DMS 273 (cell line): ENCODE measurements around the gene SERGEF.

Source experiments
- DNase-seq: peaks from one replicate; lab custom pipeline; 2025; ENCODE audit not compliant: unreplicated experiment; lab: John Stamatoyannopoulos, UW

Gene SERGEF

DNA sequence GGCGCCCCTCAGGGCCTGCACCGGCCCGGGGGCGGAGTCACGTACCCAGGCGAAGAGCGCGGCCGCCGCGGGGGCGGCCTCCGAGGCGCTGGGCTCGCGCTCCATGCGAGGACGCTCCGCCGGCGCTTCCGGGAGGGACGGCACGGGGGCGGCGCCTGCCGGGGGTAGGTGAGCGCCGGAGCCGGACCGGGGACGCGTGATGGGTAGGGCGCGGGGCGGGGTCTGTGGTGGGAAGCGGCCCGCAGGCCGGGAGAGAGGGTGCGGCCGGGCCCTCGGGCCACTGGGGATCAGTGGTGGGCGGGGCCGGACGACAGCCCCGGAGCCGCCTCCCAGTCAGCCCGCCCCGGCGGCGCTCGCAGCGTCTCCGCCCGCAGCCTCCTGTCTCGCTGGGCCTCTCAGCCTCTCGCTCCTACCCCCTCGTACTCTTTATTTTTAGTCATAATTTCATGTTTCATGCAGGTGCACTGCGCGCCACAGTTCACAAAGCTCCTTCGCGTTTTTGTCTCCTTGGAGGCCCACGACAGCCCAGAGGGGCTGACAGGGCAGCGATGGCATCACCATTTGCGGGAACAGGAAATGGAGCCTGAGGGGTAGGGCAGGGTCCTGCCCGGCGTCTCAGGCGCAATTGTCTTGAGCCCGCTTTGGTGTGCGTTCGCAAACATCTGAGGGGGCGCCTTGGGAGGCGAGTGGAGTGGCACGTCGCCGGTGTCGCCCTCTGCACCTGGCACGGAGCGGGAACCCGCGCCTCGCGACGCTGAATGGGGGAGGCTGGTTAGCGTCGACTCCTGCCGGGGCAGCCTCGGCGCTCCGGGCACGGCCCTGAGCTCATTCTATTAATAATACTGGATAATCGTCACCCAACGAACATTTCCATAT is at the start of gene SERGEF:
Gene SERGEF (minus strand): TSS at position 142 of the 876 bp plus-strand sequence. CDS start 37 bp downstream, at position 105.
- peak; percentile 95 for DNase-seq

DNA sequence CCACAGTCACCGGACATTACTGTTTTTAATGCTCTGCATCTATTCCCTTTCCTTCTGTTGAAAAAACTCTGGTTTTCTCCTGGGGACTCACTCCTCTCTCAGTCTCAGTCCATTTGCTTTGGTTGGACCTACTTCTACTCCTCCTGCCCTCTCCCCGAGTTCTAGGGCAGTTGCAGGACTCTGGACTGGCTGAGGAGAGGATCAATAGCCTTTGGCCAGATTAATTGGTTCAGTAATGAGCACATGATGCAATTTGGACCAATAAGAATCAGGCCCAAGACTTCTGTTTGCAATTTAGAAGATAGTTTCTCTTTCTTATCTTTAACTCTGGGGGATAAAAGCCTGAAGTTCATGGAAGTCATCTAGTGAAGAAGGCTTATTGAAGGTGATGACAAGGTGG is 48.5 kb upstream of the SERGEF start:
- no peak for DNase-seq

DNA sequence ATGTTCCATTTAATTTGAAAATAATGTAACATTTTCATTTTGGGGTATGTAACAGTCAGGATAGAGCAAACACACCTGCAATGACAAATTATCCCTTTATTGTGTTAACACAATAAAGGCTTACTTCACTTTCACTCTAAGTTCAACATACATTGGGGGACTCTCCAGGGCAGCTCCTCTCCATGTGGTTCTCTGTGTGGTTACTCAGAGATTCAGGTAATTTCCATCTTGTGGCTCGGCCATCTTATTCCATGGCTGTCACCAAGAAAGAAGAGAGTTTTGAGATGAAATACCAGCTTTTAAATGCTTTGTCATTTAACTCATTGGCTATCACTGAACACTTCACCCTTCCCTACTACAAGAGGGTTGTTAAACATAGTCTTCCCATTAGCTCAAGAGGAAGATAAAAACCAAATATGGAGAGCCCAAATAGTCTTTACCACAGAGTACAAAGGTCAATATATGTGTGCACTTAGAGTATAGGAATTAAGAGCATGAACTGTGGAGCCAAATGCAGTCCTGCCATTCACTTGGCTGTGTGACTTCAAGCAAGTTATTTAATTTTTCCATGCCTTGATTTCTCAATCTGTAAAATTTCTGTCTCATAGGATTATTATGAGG is 43.8 kb upstream of the SERGEF start:
- DNase-seq, result no peak

DNA sequence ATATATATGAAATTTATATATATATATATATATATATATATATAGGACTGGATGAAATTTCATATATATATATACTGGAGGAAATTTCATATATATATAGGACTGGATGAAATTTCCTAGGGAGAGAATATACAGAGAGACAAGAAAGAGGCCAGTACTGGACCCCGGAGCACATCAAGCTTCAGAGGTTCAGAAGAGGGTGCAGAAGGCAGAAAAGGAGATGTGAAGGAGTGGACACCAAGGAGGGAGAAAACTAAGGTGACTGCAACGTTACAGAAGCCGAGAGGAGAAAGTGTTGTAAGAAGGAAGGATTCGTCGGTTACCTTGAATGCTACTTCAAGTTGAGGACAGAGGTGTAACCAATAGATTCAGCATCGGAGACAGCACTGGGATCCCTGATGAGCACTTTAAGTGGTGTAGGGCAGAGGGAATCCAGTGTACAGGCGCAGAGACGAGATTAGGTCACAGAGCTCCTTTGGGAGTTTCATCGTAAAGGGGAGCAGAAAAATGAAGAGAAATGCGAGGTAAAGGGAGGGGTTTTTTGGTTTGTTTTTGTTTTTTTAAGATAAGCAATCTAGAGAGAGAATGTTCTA is 41.8 kb upstream of the SERGEF start:
- no peak for DNase-seq

DNA sequence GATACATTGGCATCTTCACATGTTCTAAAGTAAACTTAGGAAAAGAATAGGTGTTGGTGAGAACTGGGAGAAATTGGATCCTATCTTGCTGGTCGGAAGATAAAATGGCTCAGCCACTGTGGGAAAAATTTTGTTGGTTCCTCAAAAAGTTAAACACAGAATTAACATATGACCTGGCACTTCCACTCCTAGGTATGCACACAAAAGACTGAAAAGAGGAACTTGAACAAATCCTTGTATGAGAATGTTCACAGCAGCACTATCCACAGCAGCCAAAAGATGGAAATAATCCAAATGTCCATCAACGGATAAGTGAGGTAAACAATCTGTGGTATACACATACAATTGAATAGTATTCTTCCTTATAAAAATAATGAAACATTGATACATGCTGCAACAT is 38.0 kb upstream of the SERGEF start:
- DNase-seq, result no peak

DNA sequence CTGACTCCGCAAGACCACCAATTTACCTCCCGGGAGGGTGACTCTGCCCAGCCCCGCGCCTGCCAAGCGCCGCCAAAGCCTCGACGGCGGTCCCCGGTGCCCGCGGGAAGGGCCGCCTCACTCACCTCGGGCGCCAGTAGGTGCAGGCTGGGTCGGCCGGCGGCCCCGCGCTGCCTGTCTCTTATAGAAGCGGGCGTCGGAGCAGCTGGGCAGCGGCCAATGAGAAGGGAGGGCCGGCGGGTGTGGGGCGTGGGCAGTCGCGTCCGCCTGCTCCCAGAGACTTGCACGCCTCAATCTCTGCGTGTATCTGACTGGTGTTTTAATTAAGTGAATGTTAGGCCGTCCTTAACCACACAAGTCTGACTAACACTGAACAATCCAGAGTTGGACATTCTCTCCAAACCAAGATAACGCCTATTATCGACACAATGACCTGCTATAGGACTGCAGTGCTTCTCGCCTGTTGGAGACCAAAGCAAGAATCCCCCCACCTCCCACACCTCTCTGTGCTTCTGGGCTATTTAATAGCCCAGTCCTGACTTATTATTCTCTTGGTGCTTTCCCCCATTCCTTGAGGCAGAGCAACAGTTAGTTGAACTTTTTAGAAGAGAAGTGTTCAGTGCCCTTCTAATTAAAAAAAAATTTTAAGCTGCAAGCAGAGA is 33.4 kb upstream of the SERGEF start, which contains the start of gene TPH1:
Gene TPH1 (minus strand): TSS at position 154 of the 662 bp plus-strand sequence. CDS start 5,507 bp downstream, outside the sequence.
- peak; percentile 57 for DNase-seq

DNA sequence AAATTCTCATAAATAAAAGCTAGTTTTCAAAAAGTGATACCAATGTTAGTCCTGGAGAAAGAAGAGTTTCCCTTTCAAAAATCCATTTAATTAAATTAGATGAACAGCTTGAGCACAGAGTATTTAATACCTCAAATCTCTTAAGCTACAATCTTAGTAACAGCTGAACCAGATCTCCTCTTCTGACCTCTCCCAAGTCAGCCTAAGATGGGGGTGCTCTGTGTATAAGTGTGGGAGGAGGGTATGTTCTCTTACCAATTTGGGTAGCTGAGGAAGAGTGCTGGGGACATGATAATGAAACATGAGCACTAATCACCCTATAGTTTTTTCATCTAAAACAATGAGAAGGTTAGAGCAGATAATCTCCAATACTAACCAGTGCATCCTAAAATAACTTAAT is 23.6 kb upstream of the SERGEF start:
- DNase-seq, result no peak

DNA sequence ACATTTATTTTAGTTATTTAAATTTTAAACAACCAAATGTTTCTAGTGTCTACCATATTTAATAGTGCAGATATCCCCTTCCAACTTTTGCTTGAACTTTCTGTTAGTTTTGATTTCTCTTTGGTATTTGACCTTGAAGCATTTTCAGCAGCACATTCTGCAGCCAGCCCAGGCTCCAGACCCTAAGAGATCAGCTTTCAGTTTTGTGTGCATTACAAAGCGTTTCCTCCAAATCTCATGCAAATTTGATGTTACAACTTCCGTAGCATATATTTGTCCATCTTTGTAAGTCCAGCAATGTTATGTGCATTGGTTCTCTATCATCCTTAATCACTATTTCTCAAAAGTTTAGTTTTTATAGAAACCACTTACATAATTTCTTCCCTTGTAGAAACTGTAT is 14.6 kb upstream of the SERGEF start:
- DNase-seq, result no peak

DNA sequence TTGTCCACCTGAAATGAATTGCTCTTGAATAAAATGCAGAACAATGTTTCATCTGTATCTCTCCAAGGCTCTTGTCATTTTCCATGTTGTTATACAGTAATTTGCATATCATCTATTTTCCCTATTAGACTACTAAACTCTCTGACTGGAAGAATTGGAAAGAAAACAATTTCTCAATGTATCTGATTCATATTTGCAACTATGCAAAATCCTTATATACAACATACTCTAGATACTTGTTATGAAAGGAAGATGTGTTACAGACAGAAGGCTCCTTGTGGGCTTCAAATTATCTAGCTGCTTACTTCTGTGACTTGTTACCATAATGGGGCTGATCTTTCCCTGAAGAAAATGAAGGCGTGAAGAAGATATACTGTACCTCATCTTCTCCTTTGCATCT is 9.6 kb upstream of the SERGEF start:
- DNase-seq, result no peak

DNA sequence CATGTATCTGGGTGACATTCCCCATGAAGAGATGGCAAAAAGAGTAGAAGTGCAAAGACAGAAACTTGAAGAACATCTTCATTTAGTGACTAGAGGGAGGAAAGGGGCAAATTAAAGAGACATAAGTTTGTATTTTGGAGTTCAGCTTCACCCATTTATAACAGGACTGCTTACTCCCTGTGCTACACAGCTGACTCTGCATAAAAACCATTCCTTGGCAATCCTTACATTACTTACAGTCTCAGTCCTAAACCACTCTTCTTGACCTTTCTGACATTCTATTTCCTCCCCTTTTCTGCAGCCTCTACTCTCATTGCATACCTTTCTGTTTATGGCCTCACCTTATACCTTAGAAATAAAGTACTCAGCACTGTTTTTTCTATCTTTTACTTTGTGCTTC is 6.8 kb upstream of the SERGEF start:
- no peak for DNase-seq

DNA sequence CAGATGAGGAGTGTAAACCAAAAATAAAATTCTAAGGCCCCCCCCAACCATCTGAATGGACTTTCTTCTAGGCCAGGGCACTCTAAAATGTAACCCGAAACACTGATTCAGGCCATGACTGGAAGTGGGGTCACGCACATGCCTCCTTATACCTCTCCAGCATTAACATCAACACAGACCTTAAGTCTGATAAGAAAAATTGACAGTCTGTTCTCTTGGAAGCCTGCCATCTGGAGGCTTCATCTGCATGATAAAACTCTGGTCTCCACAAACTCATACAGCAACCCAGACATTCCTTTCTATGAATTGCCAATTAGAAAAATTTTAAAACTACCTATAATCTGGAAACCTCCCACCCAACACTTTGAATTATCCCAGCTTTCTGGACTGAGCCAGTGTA is 3.9 kb upstream of the SERGEF start:
- peak; percentile 80 for DNase-seq

DNA sequence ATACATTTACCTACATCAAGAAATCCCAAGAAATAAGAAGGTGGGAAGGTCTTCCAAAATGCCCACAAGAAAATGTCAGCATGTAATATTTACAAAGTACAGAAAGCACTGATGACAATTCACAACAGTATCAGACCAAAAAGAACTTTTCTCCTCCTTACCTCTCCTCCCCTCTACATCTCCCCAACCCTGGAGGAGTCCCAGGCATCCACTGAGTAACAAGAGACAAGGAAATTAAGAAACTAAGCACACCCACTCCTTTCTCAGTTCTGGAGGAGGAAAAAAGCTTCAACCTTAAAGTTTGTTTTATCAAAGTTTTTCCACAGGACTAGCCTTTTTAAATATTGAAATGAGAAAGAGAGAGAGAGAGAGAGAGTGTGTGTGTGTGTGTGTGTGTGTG is 2.0 kb upstream of the SERGEF start:
- DNase-seq, result no peak

DNA sequence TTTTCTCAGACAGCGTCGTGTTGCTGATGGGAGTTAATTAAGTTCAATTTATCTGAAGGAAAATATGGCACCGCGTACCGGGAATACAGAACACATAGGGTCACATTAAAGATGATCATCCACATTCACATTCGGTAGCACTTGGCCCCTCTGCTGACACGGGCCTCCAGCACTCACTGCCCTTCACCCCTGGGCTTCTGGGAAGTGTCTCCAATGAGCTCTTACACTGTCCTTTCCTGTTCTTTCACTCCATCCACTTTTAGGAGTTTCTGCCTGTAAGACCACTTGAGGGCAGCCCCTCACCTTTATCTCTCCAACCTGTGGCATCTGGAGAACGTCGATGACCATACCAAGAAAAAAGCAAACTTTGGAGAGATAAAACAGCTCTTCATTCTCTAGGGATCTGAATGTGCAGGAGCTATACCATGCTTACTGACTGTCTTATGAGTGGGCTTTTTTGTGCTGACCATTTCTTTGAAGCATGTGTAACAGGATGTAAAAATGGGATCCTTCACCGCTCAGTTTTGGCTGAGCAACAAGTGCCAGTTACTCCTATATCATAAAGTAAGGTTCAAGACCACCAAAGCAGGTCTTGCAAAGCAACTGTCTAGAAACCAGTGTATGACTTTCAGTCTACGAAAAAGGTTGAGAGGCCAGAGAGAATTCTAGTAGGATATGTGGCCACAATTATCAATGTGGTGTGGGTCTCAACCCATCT is 1.1 kb upstream of the SERGEF start:
- peak; percentile 36 for DNase-seq

DNA sequence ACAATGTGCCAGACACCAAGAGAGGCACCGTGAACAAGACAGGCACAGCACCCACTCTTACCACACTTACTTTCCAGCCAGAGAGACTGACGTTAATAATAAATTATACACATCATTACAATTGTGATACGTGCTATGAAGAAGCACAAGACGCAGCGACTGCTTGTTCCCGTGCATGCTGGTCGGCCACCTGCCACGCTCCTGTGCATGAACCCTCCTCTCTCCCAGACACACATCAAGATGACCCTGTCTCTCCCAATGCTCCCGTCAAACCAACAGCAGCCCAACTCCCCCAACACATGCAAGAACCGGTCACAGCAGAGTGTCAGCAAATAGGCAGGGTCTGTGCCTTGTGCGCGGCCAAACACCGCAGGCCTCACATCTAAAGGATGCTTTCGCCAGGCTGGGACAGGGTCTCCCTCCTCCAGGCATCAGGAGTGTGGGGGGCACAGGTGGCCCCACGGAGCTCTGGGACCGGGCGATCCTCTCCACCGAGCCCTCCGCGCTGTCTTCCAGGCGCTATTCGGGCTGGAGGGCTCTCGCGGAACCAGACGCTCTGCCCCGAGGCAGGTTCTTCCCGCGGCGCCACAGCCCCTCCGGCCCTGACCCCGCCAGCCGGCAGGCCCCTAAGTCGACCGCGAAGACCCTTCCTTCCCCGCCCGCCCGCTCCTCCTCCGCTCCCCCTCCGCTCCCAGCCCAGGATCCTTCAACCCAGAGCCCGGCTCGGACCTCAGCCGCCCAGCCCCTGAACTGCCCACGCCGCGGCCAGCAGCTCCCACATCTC is 533 bp downstream of the SERGEF start:
- peak; percentile 57 for DNase-seq

DNA sequence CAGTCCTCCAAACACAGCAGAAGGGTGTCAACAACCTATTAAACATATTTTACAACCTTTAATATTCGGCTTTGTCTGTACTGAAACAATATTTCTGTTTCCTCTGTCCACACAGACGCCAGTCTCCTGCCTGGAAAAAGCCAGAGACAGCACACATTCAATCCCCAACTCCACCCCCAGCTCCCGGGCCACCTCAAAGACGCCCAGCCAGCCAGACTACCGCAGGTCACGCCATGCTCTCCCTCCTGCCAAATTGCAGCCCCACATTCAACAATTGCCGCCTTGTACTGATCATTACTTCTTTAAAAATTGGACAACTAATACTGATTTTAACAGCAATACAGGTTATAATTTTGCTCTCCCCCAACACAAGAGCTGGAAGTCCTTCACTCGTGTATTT is 1.2 kb downstream of the SERGEF start:
- no peak for DNase-seq

DNA sequence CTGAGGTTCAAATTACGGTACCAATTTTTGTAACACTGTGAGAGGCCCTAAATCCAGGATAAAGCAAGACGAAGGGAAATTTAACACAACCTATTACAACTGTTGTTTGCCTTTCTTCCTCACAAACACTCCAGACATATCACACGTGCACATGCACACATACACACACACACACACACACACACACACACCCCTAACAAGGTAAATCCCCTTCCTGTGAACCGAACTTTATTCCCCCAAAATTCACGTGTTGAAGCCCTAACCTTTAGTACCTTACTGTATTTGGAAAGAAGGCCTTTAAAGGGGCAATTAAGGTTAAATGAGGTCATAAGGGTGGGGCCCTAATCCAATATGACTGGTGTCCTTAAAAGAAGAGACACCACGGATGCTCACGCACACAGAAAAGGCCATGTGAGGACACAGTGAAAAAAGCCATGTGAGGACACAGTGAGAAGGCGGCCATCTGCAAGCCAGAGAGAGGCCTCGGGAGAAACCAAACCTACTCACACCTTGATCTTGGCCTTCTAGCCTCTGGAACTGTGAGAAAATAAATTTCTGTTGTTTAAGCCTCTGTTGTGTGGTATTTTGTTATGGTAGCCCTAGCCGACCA is 1.8 kb downstream of the SERGEF start:
- peak; percentile 17 for DNase-seq

DNA sequence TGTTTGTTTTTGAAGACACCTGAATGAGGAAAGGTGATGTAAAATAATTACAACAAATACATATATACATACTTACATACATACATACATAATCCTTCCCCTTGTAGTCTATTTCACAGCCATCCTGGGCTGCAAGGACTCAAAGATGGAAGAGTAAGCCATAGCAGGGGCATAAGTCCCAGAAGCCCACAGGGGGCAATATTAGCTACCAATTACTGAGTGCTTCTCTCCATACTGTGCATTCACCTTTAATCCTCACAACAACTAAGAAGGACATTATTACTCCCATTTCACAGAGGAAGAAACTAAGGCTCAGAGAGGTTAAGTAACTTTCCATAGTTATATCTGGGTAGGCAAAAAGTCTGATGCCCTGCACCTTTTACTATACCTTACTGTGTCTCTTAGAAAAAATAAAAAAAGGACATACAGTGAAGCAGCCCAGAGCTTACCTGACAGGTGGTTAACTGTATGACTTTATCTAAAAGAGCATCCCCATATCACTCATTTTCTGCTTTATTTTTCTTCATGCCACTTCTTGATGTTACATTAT is 2.7 kb downstream of the SERGEF start:
- peak; percentile 4 for DNase-seq

DNA sequence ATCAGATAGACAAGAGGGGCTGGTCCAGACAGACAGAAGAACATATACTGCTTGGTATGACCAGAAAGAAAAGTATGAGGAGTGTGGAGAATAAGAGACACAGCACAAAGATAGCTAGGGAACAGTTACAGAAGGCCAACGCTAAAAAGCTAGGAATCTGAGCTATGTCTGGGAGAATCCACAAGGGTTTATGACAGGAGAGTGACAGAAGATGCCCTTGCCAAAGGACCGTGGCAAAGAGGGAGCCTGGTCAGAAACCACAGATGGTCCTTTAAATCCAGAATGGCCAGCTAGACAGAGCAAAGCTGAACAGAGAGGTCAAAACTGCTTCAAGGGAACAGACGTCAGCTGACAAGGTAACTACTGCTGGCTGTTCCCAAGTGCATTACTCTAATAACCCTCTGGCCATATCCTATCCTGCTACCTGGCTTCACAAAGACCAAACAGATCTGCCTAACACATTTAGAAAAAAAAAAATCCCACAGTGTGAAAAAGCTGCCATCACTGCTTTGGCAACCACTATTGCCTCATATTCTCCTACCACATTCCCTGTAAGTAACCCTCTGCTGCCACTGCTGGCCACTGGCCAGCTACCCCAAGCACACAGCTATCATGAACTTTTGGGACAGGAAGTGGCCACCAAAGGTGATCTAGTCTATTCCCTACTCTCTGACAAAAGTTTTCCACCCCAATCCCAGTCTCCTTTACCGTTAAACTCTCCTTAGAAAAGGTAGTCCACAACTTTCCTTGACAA is 7.3 kb downstream of the SERGEF start:
- DNase-seq, result no peak

DNA sequence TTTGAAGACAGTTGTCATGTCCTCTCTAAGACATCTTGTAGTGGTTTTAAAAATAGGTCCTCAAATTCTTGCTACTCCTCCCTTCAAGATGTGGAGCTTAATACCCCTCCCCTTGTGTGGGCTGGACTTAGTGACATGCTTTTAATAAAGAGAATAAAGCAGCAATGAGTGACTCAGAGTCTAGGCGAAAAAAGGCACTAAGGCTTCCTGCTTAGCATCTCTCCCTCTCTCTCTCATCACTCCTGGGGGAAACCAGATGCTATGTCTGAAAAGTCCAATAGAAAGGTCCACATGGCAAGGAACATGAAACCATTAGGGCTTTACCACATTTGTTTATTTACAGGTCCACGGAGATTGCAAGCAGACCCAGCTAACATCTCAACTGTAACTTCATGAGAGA is 11.7 kb downstream of the SERGEF start:
- DNase-seq, result no peak
